GM12875 (cell line): Measurements from ENCODE around the gene SLC9A2.

ENCODE experiments used
- H3K4me3 ChIP-seq: one replicate; pipeline ENCODE4 v1.5.1; 2011; ENCODE audit warnings: low read depth, low read length, control low read depth
- TF ChIP-seq, protein P1 (sequence below): IDR thresholded peaks from 2 replicates; pipeline ENCODE4 v1.5.1; 2011; ENCODE audit warnings: low read depth, mild to moderate bottlenecking, control low read depth, inconsistent platforms, low read length, moderate library complexity, borderline replicate concordance; ENCODE audit not compliant: insufficient read depth

Gene SLC9A2

GRCh38 chr2:102758439-102758838 lies 139.1 kb downstream of the SLC9A2 start:
- H3K4me3 ChIP-seq = no peak overlapping the region
- TF ChIP-seq, protein P1, sequence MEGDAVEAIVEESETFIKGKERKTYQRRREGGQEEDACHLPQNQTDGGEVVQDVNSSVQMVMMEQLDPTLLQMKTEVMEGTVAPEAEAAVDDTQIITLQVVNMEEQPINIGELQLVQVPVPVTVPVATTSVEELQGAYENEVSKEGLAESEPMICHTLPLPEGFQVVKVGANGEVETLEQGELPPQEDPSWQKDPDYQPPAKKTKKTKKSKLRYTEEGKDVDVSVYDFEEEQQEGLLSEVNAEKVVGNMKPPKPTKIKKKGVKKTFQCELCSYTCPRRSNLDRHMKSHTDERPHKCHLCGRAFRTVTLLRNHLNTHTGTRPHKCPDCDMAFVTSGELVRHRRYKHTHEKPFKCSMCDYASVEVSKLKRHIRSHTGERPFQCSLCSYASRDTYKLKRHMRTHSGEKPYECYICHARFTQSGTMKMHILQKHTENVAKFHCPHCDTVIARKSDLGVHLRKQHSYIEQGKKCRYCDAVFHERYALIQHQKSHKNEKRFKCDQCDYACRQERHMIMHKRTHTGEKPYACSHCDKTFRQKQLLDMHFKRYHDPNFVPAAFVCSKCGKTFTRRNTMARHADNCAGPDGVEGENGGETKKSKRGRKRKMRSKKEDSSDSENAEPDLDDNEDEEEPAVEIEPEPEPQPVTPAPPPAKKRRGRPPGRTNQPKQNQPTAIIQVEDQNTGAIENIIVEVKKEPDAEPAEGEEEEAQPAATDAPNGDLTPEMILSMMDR = no peak
